Inflammatory macrophage treated with lipopolysaccharide for 4 hours (primary cell): ENCODE results near the gene RINT1.
"Not testable (repeated sequence)": the region's sequence is repeated elsewhere in the genome, so short reads cannot be mapped to it uniquely, and the experiment has no call there.

Source experiments
- DNase-seq: peaks from one replicate; pipeline ENCODE4 v3.0.0-alpha.2; 2020

The RINT1 gene

DNA sequence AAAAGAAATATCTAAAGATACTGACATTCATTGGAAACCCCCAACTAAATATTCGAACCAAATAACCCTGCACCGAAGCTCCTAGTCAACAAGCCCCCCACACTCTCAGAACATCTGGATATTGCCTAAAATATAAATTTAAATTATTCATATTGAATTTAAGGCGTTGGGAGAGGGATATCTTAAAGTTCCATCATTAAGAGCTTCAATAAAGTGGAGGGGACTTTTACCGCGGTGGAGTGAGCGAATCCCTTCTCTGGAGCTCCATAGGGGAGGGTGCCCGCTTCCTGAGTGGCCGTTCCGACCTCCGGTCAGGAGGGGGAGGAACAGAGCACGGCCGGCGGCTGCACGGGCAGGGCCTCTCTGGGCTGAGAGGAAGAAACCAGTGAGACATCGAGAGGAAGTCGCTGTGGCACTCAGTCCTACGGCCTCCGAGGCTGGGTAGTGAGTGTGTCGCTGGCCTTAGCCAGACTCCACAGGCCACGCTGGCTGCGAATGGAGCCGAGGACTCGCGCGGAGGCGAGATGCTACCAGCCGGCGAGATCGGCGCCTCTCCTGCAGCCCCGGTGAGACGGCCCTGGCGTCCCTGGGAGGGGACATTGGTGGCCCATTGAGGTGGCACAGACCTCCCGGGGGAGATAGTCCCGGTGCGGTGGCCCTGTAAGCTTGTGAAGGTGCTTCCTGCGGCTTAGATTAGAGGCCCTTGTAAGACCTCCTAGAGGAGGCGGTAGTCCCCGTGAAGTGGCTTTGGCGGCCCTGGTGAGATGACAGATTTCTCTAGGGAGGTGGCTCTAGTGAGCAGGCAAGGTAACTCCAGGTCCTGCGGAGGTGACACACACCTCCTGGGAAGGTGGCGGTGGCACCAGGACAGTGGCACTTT is at the start of gene RINT1:
Gene RINT1, plus strand, starts transcription at position 410 of the 880 bp plus-strand sequence. Its CDS starts 115 bp downstream, at position 525.
- peak; percentile 94 for DNase-seq

- DNase-seq: peak; percentile 4
Observed at GRCh38 chr7:105487579-105488571, 44.1 kb upstream of the RINT1 start.

DNA sequence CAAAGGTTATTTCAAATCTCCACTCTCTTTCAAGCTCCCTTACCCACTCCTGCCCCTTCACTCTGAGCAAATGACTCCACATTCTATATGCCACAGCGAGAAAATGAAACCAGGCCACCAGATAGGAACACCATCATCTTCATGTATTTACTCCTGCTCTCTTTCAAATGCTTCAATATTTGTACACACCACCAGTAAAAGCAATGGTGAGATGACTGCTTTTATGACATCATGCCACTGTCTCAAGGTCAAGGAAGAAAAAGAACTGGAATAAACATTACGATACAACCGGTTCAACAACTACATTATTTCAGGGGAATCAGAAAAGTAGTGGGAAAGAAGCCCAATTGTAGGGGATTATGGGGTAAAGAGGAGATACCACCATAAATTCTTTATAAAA is 42.6 kb upstream of the RINT1 start:
- DNase-seq: no peak

- DNase-seq: no peak
Observed at GRCh38 chr7:105493196-105493922, 38.6 kb upstream of the RINT1 start.

GRCh38 chr7:105493923-105494315 is 38.1 kb upstream of the RINT1 start:
- DNase-seq: no peak

GRCh38 chr7:105496521-105496920 is 35.5 kb upstream of the RINT1 start:
- no peak for DNase-seq

GRCh38 chr7:105497016-105497415 is 35.0 kb upstream of the RINT1 start:
- no peak for DNase-seq

- DNase-seq: no peak
Observed at GRCh38 chr7:105502173-105502572, 29.8 kb upstream of the RINT1 start.

GRCh38 chr7:105512415-105512814 is 19.6 kb upstream of the RINT1 start:
- no peak for DNase-seq

GRCh38 chr7:105512926-105513526 is 19.0 kb upstream of the RINT1 start:
- no peak for DNase-seq

- DNase-seq: not testable (repeated sequence)
Observed at GRCh38 chr7:105515610-105516009, 16.4 kb upstream of the RINT1 start.

GRCh38 chr7:105519353-105519752 is 12.6 kb upstream of the RINT1 start:
- no peak for DNase-seq

DNA sequence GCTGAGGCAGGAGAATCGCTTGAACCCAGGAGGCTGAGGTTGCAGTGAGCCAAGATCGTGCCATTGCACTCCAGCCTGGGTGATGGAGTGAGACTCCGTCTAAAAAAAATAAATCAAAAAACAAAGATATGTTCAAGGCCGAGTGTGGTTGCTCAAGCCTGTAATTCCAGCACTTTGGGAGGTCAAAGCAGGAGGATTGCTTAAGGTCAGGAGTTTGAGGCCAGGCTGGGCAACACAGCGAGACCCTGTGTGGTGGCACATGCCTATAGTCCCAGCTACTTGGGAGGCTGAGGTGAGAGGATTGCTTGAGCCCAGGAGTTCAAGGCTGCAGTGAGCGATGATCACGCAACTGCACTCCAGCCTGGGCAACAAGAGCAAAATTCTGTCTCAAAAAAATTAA is 11.4 kb upstream of the RINT1 start:
- DNase-seq: not testable (repeated sequence)

DNA sequence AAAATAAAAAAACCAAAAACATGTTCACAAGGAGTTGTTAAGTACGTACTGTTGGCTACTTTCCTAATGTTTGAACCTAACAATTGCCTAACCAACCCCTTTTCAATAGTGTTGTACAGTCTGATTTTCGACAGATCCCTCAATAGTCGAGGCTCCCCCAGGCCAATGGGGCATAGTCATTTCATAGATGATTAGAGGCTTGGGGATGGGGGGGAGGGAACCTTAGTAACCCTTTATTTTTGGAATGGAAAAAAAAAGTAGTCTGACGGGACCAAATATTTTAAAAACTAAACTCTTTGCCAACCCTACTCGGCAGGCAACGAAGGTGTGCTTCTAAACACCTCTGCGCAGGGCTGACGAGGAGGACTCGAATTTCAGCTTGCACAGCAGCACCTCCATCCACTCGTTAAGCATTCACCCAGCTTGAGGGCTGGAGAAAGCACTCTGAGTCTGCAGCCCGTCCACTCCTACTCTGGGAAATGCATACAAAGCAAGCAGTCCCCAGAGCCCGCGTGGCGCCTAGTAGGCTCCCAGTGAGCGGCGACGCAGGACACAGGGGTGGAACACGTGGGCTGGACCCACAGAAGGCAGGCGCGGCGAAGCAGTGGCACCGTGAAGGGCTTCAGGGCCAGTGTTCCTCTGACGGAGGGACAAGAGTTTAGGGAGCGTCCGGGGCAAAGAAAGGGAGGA is 10.8 kb upstream of the RINT1 start:
- DNase-seq: peak; percentile 53

DNA sequence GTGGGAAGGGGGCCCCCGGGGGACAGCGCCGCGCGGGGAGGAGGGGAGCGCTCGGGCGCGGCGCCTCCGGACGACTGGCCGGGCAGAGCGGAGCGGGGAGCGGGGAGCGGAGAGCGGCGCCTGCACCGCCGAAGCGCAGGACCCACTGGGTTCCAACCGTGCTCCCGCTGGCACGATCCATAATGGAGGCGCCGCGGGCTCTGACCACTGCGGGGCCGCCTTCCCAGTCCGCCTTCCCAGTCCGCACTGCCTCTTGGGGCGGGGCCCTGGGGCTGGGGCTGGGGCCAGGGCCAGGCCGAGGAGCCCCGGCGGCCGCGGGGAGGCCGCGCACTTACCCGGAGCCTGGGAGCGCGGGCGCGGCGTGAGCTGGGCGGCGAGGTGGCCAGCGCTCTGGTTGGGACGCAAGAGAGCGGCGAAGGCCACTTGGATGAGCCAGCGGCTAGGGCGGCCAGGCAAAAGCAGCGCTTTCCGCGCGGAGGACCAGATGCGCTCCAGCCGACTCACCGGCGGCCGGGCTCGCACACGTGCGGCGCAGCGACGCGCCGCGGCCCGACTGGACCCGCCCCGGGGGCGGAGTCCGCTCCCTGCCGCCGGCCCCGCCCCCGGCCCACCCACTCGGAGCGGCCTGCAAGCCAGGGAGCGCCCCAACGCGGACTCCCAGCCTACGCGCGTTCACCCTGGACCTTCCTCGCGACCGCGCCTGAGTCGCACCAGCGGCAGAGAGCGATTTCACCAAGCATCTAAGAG is 10.1 kb upstream of the RINT1 start, which contains the start of gene PUS7:
Gene PUS7, minus strand, starts transcription at position 555 of the 747 bp plus-strand sequence. CDS start 13,759 bp downstream, outside the sequence.
- peak; percentile 88 for DNase-seq

DNA sequence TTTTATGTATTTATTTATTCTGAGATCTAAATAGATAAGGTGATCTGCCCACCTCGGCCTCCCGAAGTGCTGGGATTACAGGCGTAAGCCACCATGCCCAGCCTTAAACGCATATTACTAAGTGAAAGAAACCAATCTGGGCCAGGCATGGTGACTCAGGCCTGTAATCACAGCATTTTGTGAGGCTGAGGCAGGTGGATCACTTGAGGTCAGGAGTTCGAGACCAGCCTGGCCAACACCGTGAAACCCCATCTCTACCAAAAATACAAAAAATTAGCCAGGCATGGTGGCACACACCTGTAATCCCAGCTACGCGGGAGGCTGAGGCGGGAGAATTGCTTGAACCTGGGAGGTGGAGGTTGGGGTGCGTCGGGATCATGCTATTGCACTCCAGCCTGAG is 7.6 kb upstream of the RINT1 start:
- not testable (repeated sequence) for DNase-seq

DNA sequence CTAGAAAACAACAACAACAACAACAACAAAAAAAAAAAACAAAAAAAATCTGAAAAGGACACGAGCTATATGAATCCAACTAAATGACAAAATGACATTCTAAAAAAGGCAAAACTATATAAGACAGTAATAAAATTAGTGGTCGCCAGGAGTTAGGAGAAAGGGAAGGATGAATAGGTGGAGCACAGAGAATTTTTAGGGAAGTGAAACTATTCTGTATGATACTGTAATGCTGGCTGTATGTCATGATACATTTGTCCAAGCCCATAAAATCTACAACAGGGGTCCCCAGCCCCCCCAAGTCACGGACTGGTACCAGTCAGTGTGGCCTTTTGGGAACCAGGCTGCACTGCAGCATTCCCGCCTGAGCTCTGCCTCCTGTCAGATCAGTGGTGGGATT is 7.2 kb upstream of the RINT1 start:
- DNase-seq: peak; percentile 30

- not testable (repeated sequence) for DNase-seq
Observed at GRCh38 chr7:105527737-105528136, 4.3 kb upstream of the RINT1 start.

DNA sequence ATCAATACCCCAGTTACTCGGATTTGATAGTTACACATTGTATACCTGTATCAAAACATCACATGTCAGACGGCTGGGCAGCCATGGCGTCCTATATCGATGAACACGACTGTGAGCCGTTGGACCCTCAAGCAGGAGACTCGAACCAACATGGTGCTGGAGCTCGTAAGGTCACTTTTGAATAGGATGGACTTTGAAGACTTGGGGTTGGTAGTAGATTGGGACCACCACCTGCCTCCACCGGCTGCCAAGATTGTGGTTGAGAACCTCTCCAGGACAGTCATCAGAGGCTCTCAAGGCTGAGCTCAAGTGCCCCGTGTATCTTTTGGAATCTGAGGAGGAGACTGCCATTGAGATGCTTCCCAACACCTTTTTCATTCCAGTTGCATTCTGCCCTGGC is 1.9 kb upstream of the RINT1 start:
- no peak for DNase-seq

- no peak for DNase-seq
Observed at GRCh38 chr7:105530546-105530945, 1.5 kb upstream of the RINT1 start.
